NCI-H1105 (cell line): Measurements from ENCODE around the gene LONP2.
"Not testable (repeated sequence)": the region's sequence is repeated elsewhere in the genome, so short reads cannot be mapped to it uniquely, and the experiment has no call there.

Source experiments
- DNase-seq: peaks from one replicate; lab custom pipeline; 2025; lab: John Stamatoyannopoulos, UW

LONP2 gene

DNA sequence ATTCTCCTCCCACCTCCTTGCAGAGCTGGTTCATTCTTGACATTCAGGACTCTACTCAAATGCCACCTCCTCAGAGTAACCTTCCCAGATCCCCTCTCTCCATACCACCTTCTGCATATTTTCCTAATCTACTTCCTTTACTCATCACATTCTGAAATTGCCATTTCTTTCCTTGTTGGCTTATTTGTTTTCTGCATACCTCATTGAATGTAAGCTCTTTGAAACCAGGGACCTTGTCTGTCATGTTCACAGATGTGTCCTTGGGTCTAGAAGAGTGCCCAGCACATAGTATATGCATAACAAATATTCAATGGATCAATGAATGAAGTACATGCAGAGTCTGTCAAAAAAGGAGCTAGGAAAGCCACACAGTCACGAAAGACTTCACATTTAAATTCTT, 7.8 kb upstream of the LONP2 start:
- no peak for DNase-seq

DNA sequence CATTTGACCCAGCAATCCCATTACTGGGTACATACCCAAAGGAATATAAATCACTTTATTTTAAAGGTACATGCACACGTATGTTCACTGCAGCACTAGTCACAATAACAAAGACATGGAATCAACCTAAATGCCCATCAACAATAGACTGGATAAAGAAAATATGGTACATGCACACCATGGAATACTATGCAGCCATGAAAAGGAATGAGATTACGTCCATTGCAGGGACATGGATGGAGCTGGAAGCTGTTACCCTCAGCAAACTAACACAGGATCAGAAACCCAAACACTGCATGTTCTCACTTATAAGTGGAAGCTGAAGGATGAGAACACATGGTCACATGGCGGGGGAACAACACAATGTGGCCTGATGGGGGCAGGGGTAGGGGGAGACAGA, 4.0 kb upstream of the LONP2 start:
- DNase-seq = not testable (repeated sequence)

DNA sequence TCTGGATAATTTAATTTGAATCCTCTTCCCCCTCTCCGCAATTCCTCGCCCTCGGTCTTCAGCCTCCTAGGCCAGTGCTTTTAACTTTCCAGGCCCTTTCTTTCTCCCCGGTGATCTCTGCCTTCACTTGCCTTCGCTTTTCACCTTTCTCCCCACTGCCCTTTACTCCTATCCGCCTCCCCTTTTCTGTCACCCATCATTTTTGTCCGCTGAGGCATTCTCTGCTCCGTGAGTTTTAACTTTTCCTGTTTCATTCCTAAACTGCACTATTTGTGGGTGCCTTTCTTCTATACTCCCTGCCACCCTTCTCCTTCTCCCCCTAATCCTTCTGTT, 729 bp downstream of the LONP2 start:
- no peak for DNase-seq

DNA sequence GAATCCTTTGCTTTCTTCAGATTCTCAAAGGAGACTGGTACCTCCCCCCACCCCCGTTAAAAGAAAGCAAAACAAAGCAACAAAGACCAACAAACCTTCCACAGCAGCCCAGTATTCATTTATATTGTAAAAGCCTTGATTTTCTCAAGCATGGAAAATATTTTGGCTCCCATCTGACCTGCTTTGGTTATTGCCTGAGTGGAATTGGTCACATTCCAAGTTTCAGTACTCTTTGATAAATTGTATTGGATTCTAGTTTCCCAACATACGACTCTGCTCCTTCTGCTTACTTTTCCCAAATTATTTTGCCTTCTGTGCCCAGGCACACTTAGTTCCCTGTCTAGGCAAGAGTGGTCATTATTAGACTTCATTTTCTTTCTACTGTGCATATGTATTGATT, 2.0 kb downstream of the LONP2 start:
- DNase-seq = no peak

DNA sequence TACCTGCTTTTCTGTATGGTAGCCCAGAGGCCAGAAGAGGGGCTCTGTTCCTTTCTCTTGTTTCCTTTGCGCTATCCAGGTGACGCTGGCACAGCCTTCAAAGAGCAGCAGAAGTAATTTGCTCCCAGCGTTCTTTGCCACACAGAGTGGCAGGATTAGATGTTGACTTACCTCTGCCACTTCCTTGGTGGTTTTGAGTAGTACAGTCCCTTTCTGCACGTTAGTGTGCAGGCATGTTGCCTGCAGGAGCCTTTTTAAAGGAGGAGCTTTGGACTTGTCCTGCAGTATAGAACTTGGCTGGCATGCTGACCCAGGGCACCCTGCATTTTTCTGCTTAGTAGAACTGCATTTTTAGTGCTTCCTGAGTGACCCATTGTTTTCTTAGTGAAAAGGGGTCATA, 3.2 kb downstream of the LONP2 start, which contains the start of gene ABCC11:
ABCC11 (minus strand) TSS at position 229 of the 400 bp plus-strand sequence. CDS start 15,618 bp downstream, outside the sequence.
- DNase-seq = no peak

DNA sequence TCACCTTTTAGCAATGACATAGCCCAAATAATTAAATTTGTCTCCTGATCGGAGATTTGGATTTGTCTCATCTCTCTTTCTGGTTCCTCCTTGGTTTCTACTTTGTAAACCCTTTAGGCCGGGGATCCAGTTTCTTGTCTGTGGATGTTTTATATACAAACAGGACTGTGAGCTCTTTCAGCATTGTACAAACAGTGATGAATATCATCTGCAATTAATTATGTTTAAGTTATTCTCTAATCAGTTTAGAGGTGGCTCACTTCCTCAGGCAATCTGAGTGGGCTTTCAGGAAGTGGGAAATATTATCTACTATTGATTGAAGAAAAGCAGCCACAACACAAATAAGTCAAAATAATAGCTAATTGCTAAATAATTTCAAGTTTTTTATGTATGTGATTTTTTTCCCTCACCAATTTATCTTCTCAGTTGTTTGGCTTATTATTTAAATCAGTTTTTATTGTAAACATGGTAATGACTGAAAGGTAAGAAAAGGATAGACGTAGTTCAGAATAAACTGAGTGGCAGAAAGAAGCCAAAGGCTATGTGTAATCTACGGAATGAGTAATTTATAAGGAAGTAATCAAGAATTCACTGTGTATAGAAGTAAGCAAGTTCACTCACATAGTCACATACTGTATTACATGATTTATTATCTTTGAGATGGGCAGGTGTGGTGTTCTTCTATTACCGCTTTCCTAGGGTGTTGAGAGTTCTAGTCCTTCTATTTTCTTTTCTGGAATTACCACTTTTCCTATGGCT, 6.6 kb downstream of the LONP2 start:
- no peak for DNase-seq

DNA sequence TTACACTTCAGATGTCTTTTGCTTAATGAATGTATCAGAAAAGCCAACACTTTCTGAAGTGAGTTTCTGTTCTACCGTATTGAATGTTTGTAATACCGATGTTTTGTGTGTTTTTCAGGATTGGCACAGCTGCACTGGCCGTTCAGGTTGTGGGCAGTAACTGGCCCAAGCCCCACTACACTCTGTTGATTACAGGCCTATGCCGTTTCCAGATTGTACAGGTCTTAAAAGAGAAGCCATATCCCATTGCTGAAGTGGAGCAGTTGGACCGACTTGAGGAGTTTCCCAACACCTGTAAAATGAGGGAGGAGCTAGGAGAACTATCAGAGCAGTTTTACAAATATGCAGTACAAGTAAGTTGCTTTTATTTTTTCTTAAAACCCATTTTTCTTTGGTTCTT, 7.9 kb downstream of the LONP2 start:
- no peak for DNase-seq

DNA sequence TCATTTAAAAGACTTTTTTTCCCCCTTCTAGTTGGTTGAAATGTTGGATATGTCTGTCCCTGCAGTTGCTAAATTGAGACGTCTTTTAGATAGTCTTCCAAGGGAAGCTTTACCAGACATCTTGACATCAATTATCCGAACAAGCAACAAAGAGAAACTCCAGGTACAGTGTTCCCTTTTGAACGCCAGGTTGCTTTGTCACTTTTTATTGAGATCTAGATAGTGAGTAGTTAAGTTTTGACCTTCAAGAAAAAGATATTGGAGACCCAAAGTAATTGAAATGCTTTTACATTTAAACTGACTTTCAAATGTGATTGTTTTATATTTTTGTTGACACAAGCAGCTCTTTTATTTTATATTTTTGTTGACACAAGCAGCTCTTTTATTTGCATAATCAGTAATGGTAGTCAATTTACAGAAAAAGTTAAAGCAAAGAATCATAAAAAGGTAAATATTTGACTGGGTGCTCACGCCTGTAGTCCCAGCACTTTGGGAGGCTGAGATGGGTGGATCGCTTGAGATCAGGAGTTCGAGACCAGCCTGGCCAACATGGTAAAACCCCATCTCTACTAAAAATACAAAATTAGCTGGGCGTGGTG, 12.6 kb downstream of the LONP2 start:
- no peak for DNase-seq

DNA sequence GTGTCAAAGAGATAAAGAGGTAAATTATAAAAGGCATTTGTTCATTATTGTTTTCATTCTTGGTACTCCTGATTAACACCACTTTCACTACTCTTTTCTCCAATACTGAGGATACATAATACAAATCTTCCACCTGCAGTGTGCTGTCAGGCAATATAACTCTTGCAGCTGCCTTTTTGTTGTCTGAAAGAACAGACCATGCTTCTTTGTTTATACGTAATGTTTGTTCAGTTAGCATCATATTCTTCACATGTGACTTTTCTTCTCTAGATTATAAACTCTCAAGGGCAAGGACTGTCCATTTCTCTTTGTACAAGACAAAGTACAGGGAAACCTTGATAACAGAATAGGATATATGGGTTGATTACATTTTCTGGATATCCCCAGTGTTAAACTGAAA, 17.5 kb downstream of the LONP2 start:
- no peak for DNase-seq

DNA sequence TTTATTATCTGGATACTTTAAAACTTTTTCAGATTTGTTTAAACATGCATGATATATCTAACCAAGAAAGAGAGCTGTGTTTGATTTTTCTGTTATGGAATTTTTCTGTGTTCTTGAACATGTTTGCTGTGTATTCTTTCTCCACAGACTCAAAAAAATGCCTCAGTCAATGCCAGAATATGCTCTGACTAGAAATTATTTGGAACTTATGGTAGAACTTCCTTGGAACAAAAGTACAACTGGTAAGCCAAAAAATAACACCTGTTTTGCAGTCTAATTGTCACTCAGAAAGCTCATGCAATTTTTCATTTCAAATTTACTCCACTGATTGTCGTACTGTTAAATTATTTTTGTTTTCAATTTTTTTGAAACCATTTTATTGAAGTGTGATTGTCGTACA, 18.5 kb downstream of the LONP2 start:
- DNase-seq = no peak

DNA sequence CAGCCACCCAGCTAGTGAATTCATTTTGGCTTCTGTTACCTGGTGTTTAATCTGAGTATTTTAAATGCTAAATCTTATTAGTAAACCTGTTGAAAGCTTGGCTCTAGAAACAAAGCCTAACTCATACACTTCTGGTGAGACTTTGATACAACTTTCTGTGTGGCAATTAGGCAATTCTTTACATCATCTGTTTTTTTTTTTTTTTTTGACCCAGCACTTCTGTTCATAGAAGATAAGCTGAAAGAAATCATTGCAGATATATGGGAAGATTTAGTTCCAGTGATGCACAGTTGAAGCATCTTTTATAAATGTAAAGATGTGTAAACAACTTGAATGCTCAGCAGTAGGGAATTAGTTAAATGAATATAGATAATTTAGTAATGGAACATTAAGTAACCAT, 24.9 kb downstream of the LONP2 start:
- DNase-seq = peak; percentile 14

DNA sequence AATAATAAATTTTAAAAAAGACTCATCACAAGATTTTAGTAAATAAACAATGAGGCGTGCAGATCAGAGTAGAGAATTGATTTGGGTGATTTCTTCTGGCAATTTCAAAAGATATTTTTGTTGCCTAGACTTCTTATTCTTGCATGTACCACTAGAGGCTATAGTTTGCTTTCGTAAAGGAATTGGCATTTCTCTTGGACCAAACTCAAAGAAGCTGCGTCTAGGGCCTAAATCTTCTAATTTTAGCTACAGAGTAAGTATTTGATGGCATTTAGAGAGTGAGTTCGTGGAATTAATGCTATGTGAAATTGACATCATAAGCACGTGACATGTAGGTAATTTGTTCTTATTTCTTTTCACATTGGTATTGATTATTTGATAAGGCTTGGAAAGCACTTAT, 27.6 kb downstream of the LONP2 start:
- DNase-seq = no peak

DNA sequence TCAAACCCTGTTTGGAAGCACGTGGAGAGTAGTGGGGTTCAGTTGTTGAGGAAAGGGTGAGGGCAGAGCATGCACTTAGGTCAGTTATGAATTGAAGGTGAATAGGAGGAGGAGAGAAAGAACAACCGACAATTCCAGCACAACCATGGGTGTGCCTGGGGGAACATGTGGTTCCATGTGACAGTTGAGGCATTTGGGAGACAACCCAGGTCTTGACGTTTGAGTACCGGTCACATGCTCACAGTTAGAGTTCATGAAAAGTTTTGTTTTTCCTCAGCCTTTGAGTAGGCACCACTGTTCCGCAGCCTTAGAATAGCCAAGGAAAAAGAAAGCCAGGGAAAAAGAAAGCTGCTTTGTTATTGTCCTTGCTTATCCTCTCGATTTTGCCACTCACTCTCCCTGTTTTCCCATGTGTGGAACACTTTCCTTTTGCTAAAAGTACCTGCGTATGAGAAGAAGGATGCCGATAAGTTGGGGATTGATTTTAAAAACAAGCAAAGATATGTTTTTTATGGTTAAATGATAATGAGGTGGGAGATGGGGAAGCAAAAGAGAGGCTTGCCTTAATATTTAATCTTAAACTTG, 28.8 kb downstream of the LONP2 start:
- no peak for DNase-seq

DNA sequence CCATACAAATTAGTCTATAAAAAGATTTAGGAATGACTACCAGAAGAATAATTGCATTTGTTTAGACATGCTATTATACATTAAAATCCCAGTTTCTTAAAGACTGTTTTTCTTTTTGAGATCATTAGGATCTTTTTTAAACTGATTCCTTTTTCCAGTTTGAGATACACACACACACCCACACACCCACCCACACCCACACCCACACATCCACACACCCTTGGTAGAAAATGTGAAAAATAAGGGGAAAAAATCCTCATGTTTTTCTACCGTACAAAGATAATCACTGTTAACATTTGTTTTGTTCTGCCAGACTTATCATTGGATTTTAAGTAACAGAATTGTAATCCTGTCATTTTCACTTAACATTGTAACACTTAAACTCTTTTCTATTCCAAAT, 30.4 kb downstream of the LONP2 start:
- DNase-seq = no peak

DNA sequence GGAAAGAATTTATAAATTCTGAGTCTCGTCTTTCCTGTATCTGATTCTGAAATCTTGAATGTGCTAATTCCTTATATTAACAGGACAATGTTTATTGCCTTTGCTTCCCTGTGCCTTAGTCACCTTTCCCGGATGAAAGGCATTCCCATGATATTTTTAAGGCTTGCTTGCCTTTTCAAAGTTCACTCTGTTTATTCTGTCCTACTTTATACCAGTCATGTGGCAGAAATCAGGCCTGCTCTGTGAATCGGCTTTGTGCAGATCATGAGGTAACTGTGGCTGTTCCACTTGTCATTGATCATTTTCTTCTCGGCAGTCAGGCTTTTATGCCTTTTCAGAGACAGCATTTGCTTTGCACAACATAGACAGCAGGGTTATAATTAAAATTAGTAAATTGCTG, 32.0 kb downstream of the LONP2 start:
- no peak for DNase-seq

DNA sequence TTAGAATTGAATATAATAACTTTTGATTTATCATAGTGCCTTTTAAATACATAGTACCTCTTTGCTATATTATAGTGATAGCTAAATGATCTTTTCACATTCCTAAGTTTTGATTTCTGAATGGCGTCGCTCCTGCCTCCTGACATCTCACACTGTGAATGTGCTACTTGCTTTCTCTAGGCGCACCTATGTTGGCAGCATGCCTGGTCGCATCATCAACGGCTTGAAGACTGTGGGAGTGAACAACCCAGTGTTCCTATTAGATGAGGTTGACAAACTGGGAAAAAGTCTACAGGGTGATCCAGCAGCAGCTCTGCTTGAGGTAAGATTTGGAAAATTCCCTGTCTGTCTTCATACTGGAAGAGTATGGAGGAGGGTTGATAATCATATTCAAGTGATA, 33.1 kb downstream of the LONP2 start:
- DNase-seq = peak; percentile 22

DNA sequence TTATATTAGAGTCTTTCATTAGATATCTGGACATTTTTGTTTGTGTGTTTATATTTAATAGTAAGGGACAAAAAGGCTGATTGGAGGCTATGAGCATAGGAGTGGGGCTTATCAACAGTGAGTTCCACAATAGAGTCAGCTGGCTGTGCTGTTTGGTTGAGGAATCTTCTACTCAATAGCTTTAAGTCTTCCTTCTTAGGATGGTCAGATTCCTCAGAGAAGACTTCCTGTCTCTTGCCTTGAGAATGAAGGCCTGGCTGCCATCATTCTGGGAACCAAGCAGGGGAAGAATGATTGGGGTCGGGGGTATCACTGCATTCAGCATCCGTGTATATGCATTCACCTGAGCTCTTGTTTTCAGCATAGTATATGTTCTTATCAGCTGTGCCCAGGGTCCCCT, 35.1 kb downstream of the LONP2 start:
- DNase-seq = no peak

DNA sequence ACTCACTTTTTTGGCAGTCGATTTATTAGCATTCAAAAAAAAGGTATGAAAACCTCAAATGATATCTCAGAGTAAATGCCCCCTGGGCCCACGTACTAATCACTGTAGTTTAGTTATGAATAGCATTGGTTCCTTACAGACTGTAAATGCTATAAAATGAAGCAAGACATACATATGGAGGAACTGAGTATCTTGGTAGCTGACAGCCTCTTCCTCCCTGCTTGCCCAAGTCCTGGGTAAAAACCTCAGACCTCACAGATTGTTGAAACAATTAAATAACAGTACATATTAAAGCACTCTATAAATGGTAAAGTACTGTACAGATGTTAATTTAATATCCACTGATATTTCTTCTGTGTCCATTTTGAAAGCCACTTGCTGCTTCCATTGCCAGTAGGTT, 36.4 kb downstream of the LONP2 start:
- DNase-seq = no peak

DNA sequence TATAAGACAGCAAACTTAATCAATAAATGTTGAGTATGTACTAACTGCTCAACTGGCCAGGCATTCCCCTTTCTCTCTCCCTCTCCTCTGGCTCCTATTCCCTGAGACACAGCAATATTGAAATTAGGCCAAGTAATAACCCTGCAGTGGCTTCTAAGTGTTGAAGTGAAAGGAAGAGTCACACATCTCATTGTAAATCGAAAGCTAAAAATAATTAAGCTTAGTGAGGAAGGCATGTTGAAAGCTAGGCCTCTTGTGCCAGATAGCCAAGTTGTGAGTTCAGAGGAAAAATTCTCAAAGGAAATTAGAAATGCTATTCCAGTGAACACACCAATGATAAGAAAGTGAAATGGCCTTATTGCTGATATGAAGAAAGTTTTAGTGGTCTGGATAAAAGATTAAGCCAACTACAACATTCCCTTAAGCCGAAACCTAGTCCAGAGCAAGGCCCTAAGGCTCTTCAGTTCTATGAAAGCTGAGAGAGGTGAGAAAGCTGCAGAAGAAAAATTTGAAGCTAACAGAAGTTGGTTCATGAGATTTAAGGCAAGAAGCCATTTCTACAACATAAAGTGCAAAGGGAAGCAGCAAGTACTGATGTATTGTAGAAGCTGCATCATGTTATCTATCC, 38.6 kb downstream of the LONP2 start:
- DNase-seq = no peak

DNA sequence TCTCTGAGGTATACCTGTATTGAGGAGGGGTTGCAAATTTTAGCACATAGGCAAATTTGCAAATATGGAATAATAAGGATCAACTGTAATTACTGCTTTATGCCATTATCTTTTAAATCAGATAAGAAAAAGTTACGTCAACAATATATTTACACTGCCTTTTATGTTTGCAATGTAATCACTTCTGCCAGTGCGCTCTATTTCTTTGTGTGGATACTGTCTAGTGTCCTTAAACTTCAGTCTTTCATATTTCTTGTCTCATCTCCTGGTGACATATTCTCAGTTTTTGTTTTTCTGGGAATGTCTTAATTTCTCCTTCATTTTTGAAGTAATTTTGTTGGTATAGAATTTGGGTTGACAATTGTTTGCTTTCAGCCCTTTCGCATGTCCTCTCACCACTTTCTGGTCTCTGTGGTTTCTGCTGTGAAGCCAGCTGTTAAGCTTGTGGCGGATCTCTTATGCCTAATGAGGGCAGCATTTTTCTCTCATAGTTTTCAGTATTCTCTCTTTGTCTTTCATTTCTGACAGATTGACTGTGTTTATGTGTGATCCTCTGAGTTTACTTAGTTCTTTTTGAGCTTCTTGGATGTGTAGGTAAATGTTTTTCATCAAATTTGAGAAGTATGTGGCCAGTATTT, 40.8 kb downstream of the LONP2 start:
- DNase-seq = no peak

DNA sequence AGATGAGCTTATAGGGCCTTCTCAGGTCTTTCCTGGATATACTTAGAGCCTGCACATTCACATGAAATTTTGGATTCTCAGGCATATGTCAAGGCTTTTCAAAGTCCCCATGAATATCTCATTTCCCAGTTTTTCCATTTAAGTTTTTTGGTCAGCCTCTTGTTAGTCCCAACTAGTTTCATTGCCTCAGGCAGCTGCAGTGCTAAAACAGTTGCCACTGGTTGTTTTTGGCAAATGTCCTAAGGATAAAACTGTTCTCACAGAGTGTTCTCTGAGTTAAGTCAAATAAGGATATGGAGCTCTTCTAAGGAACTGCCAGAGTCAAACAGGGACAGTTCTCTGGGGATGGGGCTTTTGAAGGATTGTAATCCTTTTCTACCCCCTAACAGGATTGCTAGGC, 43.1 kb downstream of the LONP2 start:
- no peak for DNase-seq

DNA sequence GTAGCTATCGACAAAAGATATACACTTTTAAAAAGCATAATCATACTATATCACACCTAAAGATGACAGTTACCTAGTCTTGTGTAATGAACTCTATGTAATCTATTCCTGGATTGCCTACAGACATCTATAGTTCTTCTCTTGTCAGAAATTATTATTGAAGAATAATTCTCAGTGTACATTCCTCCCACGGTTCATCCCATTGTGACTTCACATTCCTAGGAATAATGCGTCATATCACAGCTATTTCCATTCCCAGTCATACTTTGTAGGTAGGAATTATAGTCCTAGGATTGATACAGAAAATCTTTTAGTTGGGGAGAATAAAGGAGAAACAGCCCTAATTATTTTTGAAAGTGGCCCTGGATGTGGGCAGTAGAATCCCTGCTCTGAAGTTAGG, 47.2 kb downstream of the LONP2 start:
- no peak for DNase-seq

DNA sequence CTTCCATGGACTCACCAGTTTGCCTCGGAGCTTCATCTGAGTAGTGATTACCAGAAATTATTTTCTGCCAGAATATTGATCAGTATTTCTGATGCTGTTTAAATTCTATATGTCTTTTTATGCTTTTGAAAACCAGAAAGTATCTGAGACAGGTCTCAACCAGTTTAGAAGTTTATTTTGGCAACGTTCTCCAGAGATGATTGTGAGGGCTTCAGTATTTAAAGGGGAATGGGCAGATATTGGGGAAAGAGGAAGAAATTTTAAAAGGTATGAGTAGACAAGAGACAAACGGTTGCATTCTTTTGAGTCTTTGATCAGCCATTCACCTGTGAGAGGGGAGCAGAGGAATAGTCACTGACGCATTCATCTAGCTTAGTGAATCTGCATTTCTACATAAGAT, 47.7 kb downstream of the LONP2 start:
- no peak for DNase-seq
